Activated CD8-positive, alpha-beta memory T cell treated with anti-CD3 and anti-CD28 coated beads for 1 hour (primary cell): ENCODE results near the gene RBM5.

Experiments used
- DNase-seq, 2 donors: peaks; one replicate each; pipeline ENCODE4 v3.0.0-alpha.2; 2020; ENCODE audit warnings: low read depth in 1 of 2; ENCODE audit errors: extremely low read depth in 1 of 2

RBM5 gene

DNA sequence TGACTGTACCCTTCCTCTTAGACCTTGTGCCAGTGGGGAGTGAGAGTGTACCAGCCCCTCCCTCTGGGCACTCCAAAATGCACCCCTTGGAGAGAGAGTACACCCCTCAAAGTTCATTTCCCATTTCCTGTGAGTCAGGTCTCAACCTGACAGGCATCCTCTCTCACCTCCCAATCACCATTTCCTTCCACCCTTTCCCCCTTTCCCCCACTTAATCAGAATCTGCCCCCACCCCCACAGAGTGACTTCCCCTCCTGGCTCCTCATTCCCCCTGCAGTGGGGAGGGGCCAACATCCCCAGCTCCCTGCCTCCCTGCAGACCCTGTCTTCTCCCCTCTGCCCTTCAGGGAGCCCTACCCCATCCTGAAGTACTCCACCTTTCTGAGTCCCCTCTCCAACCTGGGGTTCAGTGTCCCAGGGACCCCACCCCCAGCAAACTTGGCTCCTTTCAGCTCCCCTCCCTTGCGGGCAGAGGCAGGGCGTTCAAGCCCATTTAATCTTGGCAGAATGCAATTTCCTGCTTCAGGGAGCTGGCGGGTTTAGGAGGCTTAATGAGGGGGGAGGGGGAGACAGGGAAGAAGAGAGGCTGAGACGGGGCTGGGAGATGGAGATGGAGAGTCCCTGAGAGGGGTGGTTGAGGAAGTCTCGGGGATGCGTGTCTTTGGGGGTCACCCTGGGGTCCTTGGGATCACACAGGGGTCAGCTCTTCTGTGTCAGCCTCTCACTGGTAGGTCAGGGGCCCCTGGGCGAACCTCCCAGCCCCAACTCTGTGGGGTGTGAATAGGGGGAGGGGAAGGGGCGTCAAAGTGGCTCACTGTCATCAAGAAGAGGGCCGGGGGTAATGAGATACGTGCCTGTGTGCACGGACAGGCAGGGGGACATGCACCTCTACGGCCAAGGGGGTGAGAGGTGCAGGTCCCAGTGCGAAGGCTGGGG is 49.8 kb downstream of the RBM5 start:
- no peak for DNase-seq

- no peak for DNase-seq
These were observed 50.6 kb downstream of the RBM5 start for GRCh38 chr3:50139308-50139707.

DNA sequence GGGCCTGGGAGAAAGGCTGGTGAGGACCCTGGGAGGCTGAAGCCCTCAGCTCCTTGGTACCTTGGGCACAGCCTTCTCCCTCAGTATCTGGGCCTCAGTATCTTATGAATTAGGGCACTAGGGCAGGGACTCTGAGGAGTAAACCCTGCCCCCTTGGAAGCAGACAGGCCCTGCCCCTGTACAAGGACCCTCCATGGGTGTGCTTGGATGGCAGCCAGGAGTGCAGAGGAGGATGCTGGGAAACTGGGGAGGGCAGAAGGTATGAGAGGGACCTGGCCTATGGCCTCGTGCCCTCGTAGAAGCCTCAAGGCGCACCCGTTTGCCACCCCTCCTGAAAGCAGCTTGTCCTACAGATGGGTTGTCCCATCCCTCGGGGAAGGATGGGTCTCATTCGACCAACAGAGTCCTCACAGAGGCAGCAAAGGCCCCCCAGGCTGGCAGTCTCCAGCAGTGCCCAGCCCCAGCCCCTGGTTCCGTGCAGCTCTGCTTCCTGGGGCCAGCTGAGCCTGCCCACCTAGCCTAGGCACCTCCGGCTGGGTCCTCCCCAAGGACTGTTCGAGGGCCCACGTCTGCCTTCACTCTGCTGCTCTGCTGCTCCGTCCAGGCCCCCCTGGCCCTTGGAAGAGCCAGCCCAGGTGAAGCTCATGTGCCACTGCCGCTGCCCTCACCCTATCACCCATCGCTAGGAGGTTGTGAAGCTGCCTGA is 51.2 kb downstream of the RBM5 start:
- no peak for DNase-seq

DNA sequence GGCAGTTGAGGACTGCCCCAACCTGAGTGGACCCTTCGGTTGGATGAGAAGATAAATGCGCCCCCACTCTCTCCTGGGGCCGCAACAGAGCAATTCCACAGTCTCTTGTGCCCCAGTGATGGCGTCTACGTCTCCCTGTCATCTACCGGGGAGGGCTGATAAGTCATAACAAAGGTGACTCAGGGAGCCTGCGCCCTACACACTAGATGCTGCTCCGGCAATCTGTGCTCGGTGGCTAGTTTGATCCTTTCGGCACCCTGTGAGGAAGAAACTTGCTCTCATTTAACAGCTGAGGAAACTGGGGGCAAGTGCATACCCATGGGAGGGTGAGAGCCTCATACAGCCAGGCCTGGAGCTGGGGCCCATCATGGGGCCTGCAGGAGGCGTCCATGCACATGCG is 52.3 kb downstream of the RBM5 start:
- DNase-seq: no peak

GRCh38 chr3:50146316-50146901 is 57.7 kb downstream of the RBM5 start:
- no peak for DNase-seq

DNA sequence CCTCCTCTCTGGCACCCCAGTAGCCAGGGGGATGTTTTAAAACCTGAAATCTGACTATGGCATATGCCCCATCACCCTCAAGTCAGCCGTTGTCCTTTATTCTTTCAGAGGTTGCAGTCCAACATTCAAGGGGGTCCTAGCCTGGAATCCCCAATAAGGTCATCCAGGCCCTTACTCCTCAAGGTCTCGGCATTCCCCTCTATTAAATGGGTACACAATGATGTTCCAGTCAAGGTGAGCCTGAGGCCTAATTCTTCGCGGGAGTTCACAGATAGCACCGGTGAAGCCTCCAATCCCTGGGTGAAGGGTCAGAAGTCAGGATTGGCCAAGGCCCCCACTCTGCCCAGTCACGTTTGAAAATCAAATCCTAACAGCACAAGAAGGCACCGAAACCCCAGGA is 58.3 kb downstream of the RBM5 start:
- DNase-seq: no peak

DNA sequence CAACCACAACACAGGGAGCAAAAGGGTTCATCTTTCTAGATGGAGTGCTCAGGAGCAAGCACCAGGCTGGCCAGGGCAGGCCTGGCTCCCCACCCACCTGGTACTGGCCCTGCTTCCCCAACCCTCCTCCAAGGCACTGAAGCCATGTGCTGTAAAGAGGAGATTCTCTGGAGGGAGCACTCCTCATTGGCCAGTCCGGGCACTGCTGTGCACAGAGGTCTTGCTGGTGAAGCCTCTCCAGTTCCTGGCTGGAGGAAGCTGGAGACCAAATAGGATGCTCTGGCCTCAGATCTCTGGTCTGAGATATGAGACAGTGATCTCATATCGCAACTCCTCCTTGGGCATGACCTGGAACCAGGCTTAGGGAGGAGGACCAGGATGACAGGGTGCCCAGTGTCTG is 58.7 kb downstream of the RBM5 start:
- DNase-seq: no peak

DNA sequence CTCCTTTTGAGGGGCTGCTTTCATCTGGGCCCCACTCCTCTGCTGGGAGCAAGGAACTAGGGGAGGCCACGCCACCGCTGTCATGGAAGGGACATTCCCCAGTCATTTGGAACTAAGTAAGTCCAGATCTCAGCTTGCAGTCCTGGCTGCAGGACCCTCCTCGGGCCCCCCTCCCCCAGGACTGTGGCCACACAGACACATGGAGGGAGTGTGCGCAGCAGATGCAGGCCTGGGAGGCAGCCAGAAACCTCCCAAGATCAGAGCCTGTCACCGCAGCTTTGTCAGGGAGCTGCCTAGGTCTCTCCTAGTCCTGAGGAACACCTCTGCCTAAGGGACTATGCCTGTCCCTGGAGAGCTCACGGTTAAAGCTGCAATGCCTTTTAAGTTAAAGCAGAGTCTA is 59.1 kb downstream of the RBM5 start:
- DNase-seq: no peak

- DNase-seq: no peak
These were observed 61.7 kb downstream of the RBM5 start for GRCh38 chr3:50150404-50150750.

- DNase-seq: no peak
These were observed 62.4 kb downstream of the RBM5 start for GRCh38 chr3:50150863-50151686.

GRCh38 chr3:50151728-50152127 is 63.0 kb downstream of the RBM5 start:
- DNase-seq: no peak

DNA sequence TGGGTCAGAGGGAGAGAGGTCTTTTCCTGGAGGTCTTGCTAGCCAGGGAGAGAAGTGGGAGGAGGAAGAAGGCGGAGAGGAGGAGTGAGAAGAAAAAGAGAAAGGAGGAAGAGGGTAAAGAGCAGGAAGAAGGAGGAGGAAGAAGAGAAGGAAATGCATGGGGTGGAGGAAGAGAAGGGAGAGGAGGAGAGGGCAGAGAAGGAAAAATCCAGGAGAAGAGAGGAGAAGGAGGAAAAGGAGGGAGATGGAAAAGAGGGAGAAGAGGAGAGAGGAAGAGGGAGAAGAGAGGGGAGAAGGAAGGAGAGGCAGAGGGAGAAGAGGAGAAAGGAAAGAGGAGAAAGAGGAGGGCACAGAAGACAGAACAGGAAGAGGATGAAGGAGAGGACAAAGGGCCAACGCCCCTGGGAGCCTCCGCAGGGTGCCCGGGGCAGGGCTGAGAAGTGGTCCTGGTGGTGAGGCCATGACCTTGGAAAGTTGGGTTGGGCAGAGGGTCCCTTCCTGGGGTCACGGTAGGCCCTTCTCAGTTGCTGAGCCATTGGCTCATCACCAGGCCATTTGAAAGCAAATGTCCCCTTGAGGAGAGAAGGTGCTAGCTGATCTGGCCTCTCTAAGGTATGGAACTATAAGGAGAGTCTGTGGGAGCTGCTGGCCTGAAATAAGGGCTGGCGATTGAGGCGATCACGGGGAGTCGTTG is 65.2 kb downstream of the RBM5 start:
- DNase-seq: no peak

DNA sequence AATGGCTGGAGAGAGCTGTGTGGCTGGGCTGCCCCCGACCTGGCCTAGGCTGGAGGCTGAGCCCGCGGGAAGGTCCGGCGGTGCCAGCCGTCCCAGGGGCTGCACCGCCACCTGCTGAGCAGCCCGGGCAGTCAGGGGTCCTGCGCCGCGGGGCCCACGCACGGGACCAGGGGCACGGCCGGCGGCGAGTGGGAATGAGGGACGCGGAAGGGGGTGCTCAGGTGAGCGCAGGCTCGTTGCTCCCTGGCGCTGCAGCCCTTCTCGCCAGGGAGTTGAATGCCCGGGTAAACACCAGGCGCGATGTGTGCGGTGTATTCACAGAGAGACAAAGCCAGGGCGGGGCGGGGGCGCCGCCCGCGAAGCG is 65.7 kb downstream of the RBM5 start:
- DNase-seq: no peak

DNA sequence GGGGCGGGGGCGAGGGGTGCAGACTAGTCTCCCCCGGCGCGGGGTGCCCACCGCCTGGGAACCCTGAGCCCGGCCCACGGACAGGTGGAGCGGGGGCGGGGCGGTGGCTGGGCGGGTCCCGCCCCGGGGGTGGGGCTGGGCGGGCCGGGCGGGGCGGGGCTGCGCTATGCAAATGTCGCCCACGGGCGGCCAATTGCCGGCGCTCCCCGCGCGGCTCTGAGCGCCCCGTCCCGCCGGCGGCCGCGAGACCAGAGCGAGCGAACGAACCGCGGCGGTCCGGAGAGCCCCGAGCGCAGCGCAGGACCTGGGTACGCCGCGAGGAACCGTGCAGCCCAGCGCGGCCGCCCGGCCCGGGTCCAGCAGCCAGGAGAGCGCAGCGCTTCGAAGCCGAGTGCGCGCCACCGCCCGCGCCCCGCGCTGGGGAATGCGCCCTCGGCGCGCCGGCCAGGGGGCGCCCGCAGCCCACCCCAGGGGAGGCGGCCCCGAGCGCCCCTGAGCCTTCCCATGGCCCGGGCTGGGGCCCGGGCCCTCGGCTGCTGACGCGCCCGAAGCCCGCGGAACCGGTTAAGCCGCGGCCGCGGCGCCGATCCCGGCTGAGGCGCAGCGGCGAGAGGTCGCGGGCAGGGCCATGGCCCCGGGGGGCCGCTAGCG is 66.2 kb downstream of the RBM5 start, which contains the start of gene SEMA3F:
Gene SEMA3F (plus strand): TSS at position 485 of the 651 bp plus-strand sequence. CDS start 4,299 bp downstream, outside the sequence.
- DNase-seq: peak in 1 of 2 donors; percentile 51

DNA sequence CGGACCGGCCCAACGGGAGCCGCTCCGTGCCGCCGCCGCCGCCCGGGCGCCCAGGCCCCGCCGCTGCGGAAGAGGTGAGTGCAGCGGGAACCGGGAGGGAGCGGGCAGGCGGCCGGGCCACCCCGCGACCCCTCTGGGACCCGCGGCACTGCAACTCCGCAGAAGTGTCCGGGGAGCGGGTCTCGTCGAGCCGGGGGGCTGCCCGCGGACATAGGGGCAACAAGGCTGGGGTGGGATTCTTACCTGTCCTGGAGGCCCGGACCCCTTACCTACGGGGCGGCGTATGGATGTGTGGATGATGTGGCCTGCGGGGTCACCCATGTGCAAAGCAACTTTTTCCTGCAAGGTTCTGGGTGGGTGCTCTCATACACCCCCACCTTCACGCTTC is 66.8 kb downstream of the RBM5 start:
- no peak for DNase-seq

DNA sequence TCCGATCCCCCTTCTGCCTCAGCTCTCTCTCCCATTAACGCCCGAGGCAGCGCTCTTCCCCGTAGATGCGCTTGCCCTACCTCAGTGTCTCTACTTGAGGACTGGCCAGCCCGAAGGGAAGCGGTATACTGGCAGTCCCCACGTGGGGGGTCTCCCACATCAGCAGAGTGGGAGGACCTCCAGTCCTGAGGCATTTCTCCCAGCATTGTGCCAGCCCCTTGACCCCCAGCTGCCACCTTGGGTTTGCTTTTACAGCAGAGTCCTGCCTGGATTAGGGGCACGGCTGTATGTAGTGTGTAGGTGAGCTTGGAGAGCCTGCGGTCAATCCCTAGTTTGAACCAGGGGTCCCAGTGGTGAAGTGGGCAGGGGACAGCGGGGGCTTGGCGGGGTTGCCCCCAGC is 67.2 kb downstream of the RBM5 start:
- DNase-seq: no peak

GRCh38 chr3:50156549-50157493 is 68.1 kb downstream of the RBM5 start:
- no peak for DNase-seq

DNA sequence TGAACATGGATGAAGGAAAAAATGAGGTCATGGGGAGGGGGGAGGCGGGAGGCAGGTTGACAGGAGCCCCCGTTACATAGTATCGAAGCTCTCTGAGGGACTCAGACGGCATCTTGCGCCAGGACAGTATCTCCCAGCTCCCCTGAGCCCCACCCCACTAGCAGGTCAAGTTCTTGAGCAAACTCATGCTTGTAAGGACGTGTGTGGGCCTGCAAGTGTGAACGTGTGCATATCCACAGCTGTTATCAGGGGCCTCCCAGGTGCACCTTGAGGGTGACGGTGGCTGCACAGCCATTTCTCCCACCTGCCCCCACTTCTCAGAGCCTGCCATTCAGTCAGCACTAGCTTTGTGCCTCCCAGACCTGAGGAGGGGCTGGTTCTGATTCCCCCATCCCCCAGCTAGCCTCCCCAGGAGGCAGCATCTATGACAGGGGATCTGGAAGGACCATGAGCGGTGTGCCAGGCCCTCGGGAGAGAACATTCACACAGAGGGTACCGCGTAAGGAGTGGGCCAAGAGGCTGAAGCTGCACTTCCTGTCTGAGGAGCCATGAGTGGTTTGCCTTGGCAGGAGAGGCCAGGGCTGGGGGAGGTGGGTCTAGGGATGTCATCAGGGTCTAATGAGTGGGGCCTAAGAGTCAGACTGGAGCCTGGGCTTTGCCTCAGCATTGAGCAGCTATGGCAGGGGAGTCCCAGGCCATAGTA is 69.3 kb downstream of the RBM5 start:
- no peak for DNase-seq
